Measurements from ENCODE around the gene PRKAG2.

The PRKAG2 gene

GRCh38 chr7:151687523-151688235, 189.2 kb downstream of the PRKAG2 start:
- no peak for DNase-seq

DNA sequence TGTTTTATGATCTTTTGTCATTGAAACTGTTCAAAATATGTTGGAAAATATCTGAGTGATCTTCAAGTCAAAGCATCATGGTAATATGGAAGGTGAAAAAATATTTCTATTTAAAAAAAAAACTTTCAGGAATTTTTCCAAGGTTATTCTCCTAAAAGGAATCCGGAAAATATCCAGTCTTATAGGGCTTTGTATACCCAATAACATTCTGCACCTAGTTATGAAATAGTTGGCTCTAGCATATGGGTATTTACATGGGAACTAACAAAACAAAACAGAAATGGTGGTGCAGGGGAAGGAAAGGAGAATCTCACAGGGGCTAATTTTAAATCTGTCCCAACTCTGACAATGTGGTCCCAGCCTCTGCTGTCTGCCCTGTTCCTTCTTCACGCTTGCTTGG, 190.1 kb downstream of the PRKAG2 start:
- no peak for DNase-seq

DNA sequence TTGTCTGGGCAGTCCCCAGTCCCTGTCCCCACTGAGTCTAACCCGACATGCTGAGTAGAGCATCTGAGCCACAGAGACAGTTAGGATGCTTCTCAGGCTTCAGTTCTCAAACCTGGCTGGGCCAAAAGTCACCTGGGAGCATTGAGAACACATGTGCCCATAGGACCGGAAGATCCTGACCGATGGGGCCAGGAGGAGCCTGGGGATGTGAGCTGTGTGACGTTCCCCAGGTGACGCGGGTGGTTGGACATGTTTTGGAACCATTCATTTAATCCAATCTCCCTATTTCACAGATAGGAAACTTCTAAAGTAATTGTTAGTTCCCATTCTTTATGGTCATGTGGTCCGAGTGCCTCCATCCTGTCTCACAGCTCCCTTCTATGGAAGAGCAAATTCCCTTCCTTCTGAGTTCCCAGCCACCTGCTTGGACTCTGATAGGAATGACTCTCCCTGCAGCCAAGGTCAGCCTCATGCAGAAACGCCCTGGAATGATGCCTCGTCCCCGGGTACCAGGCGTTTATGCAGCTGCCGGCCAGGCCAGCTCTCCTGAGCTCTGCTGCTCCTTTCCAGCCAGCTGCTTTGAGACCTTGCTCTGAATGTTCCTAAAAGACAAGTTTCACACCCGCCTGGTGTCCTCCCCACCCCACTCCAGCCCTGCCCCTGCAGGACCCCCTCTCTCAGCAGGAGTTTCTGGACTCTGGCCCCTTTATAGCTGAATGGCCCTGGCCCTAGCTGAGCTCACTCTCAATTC, 190.7 kb downstream of the PRKAG2 start:
- no peak for DNase-seq

DNA sequence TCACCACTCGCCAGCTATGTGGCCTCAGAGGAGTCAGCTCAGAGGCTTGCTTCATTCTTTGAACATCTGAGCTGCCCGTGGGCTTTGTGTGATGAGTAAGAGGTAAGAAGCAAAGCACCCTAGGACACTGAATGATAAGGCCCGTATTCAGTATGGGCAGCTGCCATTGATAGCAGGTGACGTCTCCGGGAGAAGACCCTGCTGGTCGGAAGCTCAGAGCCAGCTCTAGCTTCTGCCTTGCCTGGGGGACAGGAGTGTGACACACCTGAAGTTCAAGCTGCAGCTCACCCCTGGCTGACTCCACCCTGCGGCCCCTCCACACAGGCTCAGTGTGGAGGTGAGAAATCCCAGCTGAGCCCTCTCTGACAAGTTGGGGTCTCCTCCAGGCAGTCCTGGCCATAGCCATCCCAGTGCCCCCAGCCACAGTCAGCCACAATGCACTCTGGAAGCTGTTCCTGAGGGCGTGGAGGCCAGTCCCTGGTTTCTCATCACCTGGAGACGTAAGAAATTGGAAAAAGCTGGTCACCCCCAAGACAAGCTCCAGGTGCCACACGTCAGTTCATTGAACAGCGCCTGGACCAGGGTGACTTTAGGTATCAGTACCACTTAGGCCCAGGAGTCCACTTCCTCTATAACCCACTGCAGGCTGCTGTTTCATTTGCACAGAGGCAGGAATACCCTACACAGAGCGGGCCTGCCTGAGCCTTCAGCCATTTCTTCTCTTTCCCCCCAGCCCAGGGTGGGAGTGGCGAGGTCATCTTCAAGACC, 192.3 kb downstream of the PRKAG2 start:
- DNase-seq: no peak

DNA sequence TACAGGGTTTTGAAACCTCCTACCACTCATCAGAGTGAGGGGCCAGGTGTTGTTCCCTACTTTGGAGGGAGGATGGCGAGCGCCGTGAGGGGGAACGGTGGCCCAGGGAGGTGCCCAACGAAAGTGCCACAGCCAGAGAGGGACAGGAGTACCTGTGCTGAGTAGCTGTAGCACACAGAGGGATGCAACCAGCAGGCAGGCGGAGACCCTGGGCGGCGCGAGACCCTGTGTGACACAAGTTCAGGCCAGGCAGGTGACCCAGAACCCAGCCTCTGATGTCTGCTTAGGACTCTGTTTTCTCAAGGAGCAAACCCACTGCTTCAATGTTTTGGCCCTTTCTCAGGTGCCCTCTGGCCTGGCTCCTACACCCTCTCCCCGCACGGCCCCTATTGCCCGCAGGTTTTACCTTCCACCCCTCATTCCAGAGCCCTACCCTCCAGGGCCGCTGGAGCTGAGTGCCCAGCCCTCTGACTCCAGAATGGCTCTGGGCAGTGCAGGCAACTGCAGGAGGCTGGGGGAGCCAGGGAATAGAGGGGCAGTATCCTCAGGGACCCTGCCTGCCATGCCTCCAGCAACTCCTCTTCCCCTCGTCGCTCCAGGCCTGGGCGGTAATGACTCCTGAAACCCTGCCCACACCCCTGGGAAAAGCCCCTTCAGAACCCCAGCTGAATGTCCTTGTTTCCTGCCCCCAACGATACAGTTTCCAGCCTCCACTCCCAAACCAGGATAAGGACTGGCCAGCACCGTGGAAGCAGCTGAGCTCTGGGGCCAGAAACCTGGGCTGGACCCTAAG, 193.1 kb downstream of the PRKAG2 start:
- no peak for DNase-seq

- no peak for DNase-seq
These were observed 193.9 kb downstream of the PRKAG2 start for GRCh38 chr7:151682831-151683614.

DNA sequence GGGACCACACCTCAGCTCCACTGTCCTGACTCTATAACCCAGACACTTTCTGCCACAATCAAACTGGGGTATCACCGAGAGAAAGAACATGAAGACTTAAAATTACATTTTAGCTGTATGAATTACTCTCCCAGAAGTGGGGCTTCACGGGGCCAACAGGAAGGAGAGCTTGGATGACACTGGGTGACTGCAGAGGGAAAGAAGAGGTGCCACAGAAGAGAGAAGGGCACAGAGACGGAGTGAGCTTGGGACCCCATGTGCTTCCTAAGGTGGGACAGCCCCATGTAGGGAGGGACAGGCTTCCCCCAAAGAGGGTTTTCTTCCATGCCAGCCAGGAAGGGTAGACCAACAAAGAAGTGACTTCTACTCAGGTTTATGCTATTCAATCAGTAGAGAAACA, 195.2 kb downstream of the PRKAG2 start:
- DNase-seq: no peak

- DNase-seq: no peak
These were observed 196.1 kb downstream of the PRKAG2 start for GRCh38 chr7:151680810-151681209.

DNA sequence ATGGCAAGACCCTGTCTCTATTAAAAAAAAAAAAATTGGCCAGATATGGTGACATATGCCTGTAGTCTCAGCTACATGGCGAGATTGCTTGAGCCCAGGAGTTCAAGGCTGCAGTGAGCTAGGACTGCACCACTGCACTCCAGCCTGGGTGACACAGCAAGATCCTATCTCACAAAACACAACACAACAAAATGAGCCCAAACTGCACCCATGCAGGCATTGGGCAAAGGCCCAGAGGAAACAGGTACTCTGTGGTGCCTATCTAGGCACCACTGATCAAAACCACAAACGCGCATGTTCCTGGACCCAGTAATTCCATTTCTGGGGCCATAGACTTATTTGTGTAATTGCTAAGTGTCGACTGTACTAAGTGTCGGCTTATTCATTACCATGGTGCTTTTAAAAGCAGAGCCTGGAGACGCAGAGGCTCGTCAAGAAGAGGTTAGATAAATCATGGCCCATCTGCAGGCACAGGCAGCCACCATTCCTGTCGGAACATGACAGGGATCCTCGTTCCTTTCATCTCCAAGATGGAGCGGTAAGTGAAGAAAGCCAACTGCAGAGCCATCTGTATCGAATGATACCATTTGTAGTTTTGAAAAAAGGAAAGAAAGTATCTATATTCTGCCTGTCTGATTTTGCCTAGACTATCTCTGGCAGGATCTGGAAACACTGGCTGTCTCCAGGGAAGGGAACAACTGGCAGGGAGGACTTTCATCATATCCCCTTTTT, 196.9 kb downstream of the PRKAG2 start:
- DNase-seq: no peak

GRCh38 chr7:151679071-151679708, 197.7 kb downstream of the PRKAG2 start:
- DNase-seq: no peak

- no peak for DNase-seq
These were observed 198.7 kb downstream of the PRKAG2 start for GRCh38 chr7:151678227-151678604.

DNA sequence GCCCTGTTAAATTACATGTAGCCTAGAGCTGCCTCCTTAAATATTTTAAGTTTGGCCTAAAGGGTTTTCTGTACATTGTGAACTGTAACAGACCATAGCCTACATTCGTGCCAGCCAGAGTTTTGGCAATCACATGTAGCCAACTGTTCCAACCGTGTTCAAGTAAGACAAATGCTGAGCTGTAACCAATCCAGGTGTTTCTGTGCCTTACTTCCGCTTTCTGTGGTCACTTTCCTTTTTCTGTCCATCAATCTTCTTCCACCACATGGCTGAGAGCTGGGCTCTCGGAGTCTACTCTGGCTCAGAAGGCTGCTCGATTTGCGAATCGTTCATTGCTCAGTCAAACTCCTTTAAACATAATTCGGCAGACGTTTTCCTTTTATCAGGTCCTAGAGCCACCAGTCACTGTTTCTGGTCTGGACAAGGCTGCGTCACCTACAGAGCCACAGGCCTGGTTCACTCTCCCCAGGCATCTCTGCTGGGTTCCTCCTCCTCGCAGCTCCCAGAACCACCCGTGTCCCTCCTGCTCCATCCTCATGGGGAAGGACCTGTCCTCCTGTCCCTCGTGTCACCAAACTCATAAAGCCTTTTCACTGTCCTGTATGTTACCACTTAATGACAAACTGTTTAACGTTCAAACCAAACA, 199.2 kb downstream of the PRKAG2 start:
- no peak for DNase-seq

- no peak for DNase-seq
These were observed 200.2 kb downstream of the PRKAG2 start for GRCh38 chr7:151676759-151677158.

DNA sequence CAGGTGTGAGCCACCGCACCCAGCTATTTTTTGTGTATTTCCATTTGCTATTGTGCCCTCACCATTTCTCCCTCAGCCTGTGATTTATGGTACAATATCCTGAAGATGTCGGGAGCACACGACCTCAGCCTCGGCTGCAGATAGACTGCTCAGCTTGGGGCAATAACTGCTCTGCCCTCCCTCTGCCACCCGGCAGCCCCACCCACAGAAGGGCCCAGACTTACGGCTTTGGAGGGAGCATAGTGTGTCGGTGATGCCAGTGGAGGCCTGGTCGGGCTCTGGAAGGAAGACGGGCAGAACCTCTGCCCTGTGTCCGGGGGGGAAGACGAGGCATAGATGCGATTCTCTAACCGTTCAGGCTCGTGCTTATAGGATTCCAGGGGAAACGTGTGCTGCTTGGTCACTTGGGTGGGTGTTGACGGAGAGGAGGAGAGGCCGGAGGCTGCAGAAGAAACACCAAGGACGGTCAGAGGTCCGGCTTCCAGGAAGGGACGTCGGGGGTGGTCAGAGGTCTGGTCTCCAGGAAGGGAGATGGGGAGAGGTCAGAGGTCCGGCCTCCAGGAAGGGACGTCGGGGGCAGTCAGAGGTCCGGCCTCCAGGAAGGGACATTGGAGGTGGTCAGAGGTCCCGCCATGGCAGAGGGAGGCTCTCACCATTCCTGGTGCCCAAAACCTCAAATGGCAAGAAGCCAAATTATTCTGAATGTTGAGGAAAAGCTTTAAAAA, 201.6 kb downstream of the PRKAG2 start:
- DNase-seq: no peak

DNA sequence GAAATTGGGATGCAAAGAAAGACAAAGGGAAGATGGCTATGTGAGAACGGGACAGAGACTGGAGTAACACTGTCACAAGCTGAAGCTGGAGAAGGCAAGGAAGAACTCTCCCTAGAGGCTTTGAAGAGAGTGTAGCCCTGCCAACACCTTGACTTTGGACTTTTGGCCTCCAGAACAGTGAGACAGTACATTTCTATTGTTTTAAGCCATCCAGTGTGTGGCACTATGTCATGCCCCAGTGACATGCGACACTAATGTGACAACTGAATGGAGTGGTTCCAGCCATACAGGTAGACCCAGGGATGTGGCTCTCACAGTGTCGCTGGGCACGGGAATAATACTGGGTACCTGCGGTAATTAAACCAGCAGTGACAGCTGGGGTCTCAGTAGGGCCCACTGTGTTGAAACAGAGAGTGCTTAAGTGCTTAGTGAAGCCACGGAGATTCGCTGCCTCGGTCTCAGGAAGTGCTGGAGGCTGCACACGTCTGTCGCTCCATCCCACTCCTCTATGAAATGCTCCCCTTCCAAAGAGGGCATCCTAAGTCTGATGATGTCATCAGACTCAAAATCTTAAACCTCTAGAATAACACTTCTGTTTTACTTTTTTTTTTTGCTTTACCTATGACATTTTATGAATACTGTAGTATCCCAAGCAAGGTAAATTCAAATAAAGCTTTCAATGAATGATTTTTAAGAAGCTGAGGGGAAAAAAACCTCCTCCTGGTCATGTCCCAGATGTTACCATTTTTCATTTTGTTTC, 202.6 kb downstream of the PRKAG2 start:
- DNase-seq: no peak

- no peak for DNase-seq
These were observed 203.7 kb downstream of the PRKAG2 start for GRCh38 chr7:151673216-151673615.

GRCh38 chr7:151672716-151673115, 204.2 kb downstream of the PRKAG2 start:
- DNase-seq: no peak

DNA sequence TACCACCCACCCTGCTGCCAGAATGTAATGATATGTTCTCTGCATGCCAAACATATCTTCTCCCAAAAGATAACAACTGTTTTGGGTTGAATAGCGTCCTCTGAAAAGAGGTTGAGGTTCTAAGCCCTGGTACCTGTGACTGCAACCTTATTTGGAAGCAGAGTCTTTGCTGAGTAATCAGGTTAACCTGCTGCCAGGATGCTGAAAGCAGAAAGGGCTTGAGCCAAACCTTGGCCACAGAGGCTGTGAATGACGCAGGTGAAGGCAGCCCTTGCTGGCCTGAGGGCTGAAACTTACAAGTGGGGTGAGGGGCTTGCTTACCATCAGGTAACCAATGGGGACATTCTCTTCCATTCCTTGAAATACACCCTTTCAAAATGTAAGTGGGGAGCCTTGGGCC, 205.4 kb downstream of the PRKAG2 start:
- DNase-seq: no peak

DNA sequence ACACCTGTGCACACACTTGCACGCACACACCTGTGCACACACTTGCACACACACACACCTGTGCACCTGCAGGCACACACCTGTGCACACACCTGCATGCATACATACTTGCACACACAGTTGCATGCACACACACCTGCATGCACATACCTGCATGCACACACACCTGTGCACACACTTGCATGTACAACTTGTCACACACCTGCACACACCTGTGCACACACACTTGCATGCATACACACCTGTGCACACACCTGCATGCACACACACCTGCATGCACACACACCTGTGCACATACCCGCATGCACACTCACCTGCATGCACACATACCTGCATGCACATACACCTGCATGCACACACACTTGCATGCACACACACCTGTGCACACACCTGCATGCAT, 207.2 kb downstream of the PRKAG2 start:
- no peak for DNase-seq

Data from NCI-H748 treated with DMSO at 0.1 percent for 48 hours (cell line).